HG02642 (cell line): Measurements from ENCODE around the gene MDN1.

Experiments
- ATAC-seq: cut with Tn5 transposase; IDR thresholded peaks from one replicate; pipeline ENCODE4 v1.9.1; 2021; ENCODE audit warnings: mild to moderate bottlenecking; ENCODE audit not compliant: unreplicated experiment, poor library complexity

MDN1 gene

DNA sequence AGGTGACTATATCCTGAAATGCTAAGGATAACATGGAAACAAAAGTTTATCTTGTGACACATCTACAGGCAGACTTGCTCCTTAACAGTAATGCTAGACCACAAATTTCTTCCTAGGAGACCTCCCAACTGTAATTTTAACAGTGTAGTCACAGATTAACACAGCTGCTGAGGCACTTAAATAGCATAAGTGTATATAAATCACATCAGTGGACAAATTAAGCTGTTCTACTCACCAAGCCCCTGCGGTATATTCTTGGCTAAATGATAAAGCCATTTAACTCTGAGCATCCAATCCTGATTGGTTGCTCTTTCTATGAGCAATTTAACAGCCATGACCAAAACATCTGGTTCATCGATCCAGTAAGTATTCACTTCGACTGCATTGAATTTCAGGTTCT is 107.8 kb downstream of the MDN1 start:
- ATAC-seq = no peak

DNA sequence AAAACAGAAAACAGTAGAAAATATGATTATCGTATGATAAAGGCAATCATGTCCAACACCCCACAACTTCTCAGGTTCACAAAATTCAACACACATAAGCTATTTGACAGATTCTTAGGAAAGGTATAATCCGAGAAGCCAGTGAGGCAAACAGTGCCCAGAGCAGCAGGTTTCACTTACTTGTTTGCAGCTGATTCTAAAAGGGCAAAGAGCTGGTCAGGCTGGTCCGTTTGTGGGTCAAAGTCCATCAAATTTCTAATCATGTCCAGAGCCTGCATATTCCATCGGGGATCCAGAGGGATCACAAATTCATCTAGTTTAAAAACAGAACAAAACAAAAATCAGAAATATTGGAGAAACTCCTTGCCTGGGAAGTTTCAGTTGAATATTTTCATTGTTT is 111.3 kb downstream of the MDN1 start:
- ATAC-seq = no peak

GRCh38 chr6:89707766-89708165 is 111.8 kb downstream of the MDN1 start:
- ATAC-seq = no peak

GRCh38 chr6:89706121-89706520 is 113.5 kb downstream of the MDN1 start:
- ATAC-seq = no peak

GRCh38 chr6:89703292-89703691 is 116.3 kb downstream of the MDN1 start:
- ATAC-seq = no peak

DNA sequence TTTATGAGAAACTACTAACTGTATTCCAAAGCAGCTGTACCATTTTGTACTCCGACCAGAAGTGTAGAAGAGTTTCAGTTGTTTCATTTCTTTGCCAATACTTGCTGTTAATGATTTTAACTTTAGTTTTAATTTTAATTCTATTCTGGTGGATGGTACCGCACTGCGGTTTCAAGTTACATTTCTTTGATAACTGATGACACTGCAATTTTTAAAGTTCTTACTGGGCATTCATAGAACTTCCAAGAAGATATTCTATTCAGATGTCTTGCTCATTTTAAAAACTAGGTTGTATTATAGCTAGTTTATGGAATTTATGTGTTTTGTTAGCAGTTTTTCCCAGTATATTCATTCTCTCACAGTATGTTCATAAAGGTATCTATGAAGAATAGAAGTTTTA is 117.2 kb downstream of the MDN1 start:
- ATAC-seq = no peak

DNA sequence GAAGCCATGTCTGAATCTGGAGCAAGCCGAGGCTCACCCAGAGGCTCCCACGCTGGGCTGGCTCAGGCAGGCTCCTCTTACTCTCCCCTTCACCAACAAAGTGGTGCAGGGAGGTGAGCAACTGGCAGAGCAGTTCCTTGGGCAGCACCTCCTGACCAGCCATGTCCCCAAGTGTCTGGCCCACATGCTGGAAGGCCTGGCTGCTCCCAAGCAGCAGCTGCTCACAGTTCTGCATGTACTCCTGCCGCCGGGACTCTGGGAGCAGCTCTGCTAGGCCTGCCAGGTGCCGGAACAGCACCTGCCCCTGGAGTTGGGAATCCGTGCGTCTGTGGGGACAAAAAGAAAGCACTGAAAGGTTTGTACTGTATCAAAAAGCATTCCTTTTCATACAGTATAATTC is 123.9 kb downstream of the MDN1 start:
- no peak for ATAC-seq

GRCh38 chr6:89694428-89694827 is 125.2 kb downstream of the MDN1 start:
- no peak for ATAC-seq

DNA sequence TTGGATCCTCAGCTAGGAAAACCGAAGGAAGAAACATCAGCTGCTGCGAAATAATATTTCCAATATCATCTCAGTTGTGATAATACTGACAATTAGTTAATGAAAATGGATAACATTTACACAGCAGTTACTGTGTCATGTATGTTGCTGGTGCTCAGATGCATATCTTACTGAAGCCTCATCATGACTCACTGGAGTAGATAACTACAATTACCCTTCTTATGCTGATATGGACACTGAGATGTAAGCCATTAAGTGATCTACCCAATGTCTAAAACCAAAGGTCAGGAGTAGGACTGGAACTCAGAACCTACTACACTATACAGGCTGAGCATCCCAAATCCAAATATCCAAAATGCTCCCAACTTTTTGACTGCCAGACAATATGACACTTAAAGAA is 126.4 kb downstream of the MDN1 start:
- ATAC-seq = no peak

DNA sequence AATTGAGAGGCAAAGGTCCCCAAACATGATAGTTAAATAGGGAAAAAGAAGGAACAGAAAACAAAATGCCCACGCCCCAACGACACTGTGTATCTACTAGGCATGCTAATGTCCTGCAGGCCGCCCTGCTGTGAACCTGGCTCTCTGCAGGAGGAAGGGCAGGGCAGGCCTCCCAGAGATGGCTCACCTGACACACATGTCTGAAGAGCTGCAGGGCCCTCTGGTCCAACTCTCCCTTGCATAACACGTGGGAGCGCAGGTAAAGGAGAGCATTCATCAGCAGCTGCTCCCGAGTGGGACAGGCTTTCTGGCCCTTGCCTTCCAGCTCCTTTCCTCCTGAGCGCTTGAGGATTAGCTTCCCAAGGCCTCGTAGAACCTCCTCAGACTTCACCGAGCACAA is 127.3 kb downstream of the MDN1 start:
- ATAC-seq = no peak

DNA sequence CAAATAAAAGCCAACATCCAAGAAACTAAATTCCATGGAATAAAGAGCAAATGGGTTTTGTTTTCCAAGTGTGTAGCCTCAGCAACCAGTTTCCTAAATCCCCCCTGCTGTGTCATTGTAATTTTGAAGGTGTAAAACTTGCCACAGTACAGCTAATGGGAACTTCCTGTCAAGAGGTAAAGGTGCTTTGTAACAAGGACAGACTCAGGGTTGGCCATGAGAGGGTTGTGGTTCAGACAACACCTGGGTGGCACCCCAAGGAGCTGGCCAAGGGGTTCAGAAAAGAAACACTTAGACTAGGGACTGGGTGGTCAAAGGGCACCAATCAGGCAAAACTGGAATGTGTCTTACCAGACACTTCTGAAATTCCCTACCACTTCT is 128.7 kb downstream of the MDN1 start:
- ATAC-seq = no peak

- no peak for ATAC-seq
Observed at GRCh38 chr6:89689732-89690131, 129.9 kb downstream of the MDN1 start.

- ATAC-seq = no peak
Observed at GRCh38 chr6:89688328-89688727, 131.3 kb downstream of the MDN1 start.

DNA sequence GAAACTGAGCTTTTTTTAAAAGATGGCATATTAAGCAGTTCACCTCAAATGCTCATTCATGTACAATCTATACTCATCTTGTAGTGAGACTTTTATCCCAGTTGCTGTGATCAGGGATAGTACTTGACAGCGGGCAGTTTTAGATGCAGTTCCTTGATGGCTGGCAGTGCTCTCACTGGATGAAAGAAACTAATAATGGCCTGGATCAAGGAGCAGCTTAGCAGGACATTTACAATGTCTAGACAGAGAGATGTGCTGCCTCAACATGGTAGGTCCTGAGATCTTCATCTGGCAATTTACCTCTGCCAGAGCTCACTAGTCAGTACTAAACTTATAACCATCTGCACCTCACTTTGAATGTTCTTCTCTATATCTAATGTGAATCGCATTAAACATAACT is 134.3 kb downstream of the MDN1 start:
- no peak for ATAC-seq

GRCh38 chr6:89682991-89683390 is 136.6 kb downstream of the MDN1 start:
- no peak for ATAC-seq

DNA sequence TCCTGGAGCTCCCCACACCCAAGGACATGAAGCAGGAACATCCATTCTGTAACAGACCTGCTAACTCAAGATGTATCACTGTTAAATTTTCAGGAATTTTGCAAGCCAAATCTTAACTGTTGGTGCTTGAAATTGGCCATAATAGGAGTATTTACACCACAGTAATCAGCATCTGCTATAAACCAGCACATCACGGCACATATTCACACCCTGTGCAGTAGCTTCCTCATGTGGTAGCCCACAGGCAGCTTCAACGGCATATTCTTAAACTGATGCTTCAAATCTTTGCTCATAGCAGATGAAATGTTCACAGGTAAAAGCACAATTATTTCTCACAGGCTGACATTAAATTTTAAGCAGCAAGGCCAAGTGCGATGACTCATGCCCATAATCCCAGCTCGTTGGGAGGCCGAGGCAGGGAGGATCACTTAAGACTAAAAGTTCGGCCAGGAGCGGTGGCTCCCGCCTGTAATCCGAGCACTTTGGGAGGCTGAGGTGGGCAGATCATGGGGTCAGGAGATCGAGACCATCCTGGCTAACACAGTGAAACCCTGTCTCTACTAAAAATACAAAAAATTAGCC is 137.5 kb downstream of the MDN1 start:
- ATAC-seq = no peak

GRCh38 chr6:89680551-89680950 is 139.0 kb downstream of the MDN1 start:
- ATAC-seq = no peak

DNA sequence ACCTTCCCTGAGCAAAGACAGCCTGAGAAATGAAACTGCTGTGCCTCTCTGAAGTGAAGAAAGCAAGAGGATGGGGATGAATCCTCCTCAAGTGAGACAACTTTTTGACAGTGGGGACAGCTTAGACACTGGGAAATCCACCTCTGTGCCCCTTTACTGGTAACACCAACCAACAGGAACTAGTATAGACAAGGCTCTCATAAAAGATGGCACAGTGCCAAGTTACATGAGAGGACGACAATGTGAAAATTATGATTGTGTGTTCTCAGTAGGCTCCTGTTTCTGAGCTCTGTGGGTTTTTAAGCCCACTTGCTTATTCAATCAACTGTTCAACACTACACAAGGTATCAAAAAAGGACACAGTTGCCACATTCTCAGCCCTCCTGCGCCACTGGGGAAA is 139.4 kb downstream of the MDN1 start:
- ATAC-seq = no peak

GRCh38 chr6:89679215-89680120 is 140.1 kb downstream of the MDN1 start:
- no peak for ATAC-seq

- no peak for ATAC-seq
Observed at GRCh38 chr6:89678531-89678930, 141.1 kb downstream of the MDN1 start.

DNA sequence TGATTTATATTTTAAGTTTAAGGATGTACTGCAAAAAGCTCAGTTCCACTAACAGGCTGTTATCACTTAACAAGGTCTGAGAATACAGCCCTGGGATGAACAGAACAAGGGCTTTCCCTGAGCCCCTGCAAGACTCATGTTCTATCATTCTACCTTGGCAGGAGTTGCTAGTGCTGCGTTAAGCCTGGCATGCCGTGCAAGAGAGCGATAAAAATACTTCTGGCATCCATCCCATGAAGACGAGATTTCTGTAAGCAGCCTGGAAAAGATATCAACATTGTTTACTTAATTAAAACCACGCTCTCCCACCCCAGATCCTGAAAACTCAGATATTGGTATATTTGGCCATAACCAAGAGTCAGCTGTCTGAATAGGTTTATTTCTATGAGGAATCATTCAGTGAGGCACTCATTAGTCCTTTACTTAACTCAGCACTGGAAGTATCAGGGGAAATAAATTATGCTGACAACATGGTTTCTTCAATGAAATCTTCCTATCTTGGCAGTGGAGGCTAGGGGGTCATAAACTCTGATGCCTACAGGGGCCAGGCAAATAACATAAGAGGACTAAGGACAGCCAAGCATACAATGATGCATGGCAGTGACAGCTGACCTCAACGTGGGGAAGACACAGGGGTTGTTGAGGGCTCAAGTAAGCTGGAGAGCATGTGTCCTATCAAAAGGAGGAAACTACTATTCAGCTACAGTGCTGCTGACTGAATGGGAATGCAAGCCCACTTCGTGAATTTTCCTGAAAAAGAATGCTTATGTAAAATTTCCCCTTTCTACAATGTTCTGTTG is 143.4 kb downstream of the MDN1 start:
- no peak for ATAC-seq
